HepG2 (cell line): ENCODE results near the gene CDC42SE2. TPM values are rescaled to one million over a fixed set of nuclear protein-coding genes. Genes with fewer than 3 reads are reported as not detected.

Source experiments
- ATAC-seq: fragments of 200-7000 bp; cut with Tn5 transposase; 3 replicates; pipeline ENCODE4 v1.9.1; 2020; ENCODE audit warnings: mild to moderate bottlenecking, moderate library complexity
- BruUV-seq: library from RNA; stranded (reverse); fragments of 400-500 nt; replicated peaks from 2 replicates; lab custom pipeline; 2021; lab: Mats Ljungman, UMichigan
- CTCF ChIA-PET: fragments of 300-600 bp; formaldehyde crosslinking; extraction: SDS; loops from one replicate; lab custom pipeline; 2021; ENCODE audit warnings: low total read pairs, inconsistent platforms, low intra/inter-chr PET ratio; lab: Yijun Ruan, JAX
- POLR2A ChIA-PET: fragments of 350-600 bp; sonication (Branson Sonifier 250); formaldehyde crosslinking; loops from one replicate; lab custom pipeline; 2020; ENCODE audit warnings: antibody characterized with exemption, inconsistent platforms; lab: Yijun Ruan, JAX
- DNase-seq: peaks from one replicate; pipeline ENCODE4 v3.0.0-alpha.2; 2015; ENCODE audit warnings: low spot score
- FAIRE-seq: peaks from 3 replicates; lab custom pipeline; 2011; peaks lifted over from hg19 to GRCh38; lab: Jason Lieb, UNC
- H2AFZ ChIP-seq: one replicate; pipeline ENCODE4 v1.6.1; 2011; ENCODE audit warnings: low read length, inconsistent platforms
- H3K27ac ChIP-seq: fragments of 300-600 bp; 3 replicates; pipeline ENCODE4 v1.8.0; 2011; ENCODE audit warnings: mixed run types, mild to moderate bottlenecking, mixed read lengths, low read length, inconsistent platforms; ENCODE audit not compliant: insufficient read depth; ENCODE audit errors: extremely low read length
- H3K27me3 ChIP-seq, 2 experiments: fragments of 200-600 bp in 1 of 2; 2 replicates in 1 of 2; 3 replicates in 1 of 2; pipeline versions ENCODE4 v1.6.0 to v1.8.0; 2011; ENCODE audit warnings: low read length in 2 of 2, mild to moderate bottlenecking in 2 of 2, moderate library complexity in 2 of 2, inconsistent platforms in 1 of 2; ENCODE audit not compliant: insufficient read depth in 2 of 2, control insufficient read depth in 1 of 2
- H3K36me3 ChIP-seq, 2 experiments: fragments of 200-600 bp in 1 of 2; replicated peaks in 1 of 2; 2 replicates in 1 of 2; 3 replicates in 1 of 2; pipeline versions ENCODE4 v1.5.1 to v1.8.0; 2011; ENCODE audit warnings: low read length in 2 of 2, inconsistent platforms in 1 of 2; ENCODE audit not compliant: insufficient read depth in 2 of 2, control insufficient read depth in 1 of 2
- H3K4me1 ChIP-seq: 2 replicates; pipeline ENCODE4 v1.5.1; 2012; ENCODE audit warnings: low read length, inconsistent platforms; ENCODE audit not compliant: insufficient read depth
- H3K4me2 ChIP-seq: 2 replicates; pipeline ENCODE4 v1.6.0; 2011; ENCODE audit warnings: low read depth, low read length, inconsistent platforms
- H3K4me3 ChIP-seq, 3 experiments: fragments of 200-600 bp in 1 of 3; sonication (generic), shearing (Covaris generic) in 1 of 3; replicated peaks in 1 of 3; 2 replicates each; pipeline ENCODE4 v1.5.1; 2011 to 2016; ENCODE audit warnings: low read length in 3 of 3, inconsistent platforms in 2 of 3, low read depth in 2 of 3, mild to moderate bottlenecking in 2 of 3, control low read depth in 1 of 3, mixed read lengths in 1 of 3; ENCODE audit not compliant: insufficient read depth in 1 of 3
- H3K79me2 ChIP-seq: one replicate; pipeline ENCODE4 v1.6.1; 2011; ENCODE audit warnings: low read length, inconsistent platforms; ENCODE audit not compliant: insufficient read depth
- H3K9ac ChIP-seq: 2 replicates; pipeline ENCODE4 v1.6.0; 2011; ENCODE audit warnings: mild to moderate bottlenecking, low read depth, low read length, inconsistent platforms; ENCODE audit not compliant: insufficient read depth
- H3K9me3 ChIP-seq: 2 replicates; pipeline ENCODE4 v1.5.1; 2012; ENCODE audit warnings: mild to moderate bottlenecking, low read length
- H4K20me1 ChIP-seq: 2 replicates; pipeline ENCODE4 v1.6.0; 2011; ENCODE audit warnings: inconsistent platforms, mild to moderate bottlenecking, low read length, moderate library complexity; ENCODE audit not compliant: insufficient read depth
- AGO1 ChIP-seq: fragments of 200-400 bp; formaldehyde crosslinking; IDR thresholded peaks from 2 replicates; pipeline ENCODE4 v1.6.1; 2017; ENCODE audit warnings: mild to moderate bottlenecking, low read depth, low read length, moderate library complexity; ENCODE audit not compliant: poor library complexity, severe bottlenecking
- HNRNPK ChIP-seq: fragments of 200-400 bp; formaldehyde crosslinking; IDR thresholded peaks from 2 replicates; pipeline ENCODE4 v1.6.1; 2018; ENCODE audit warnings: low read length, low read depth, moderate library complexity, mild to moderate bottlenecking; ENCODE audit not compliant: poor library complexity, severe bottlenecking
- KAT2B ChIP-seq: fragments of 150-350 bp; IDR thresholded peaks from 2 replicates; pipeline ENCODE4 v1.6.1; 2014; ENCODE audit warnings: low read depth, low read length, borderline replicate concordance
- KDM4B ChIP-seq: sonication (generic); formaldehyde crosslinking; IDR thresholded peaks from 2 replicates; pipeline ENCODE4 v1.4.0; 2020; ENCODE audit warnings: missing genetic modification reagents
- MAFF ChIP-seq: IDR thresholded peaks from 2 replicates; pipeline ENCODE4 v1.6.1; 2011; ENCODE audit warnings: low read depth, low read length, improper control_type of control experiment
- MAZ ChIP-seq, 2 experiments: sonication (generic) in 1 of 2; formaldehyde crosslinking in 1 of 2; IDR thresholded peaks; 2 replicates each; pipeline versions ENCODE4 v1.5.0 to v1.6.1; 2012 to 2020; ENCODE audit warnings: low read depth in 2 of 2, mild to moderate bottlenecking in 2 of 2, borderline replicate concordance in 1 of 2, improper control_type of control experiment in 1 of 2, low read length in 1 of 2, missing genetic modification reagents in 1 of 2, moderate library complexity in 1 of 2
- MEIS2 ChIP-seq: sonication (generic); formaldehyde crosslinking; IDR thresholded peaks from 2 replicates; pipeline ENCODE4 v1.9.0; 2021; ENCODE audit warnings: mild to moderate bottlenecking, missing genetic modification reagents
- NFE2 ChIP-seq: sonication (generic); formaldehyde crosslinking; IDR thresholded peaks from 2 replicates; pipeline ENCODE4 v1.4.0; 2020; ENCODE audit warnings: missing genetic modification reagents
- RFXAP ChIP-seq: sonication (generic); formaldehyde crosslinking; IDR thresholded peaks from 2 replicates; pipeline ENCODE4 v1.4.0; 2020; ENCODE audit warnings: missing genetic modification reagents, borderline replicate concordance
- ZNF367 ChIP-seq: sonication (generic); formaldehyde crosslinking; IDR thresholded peaks from 2 replicates; pipeline ENCODE4 v1.4.0; 2020; ENCODE audit warnings: missing genetic modification reagents, borderline replicate concordance
- ZSCAN21 ChIP-seq: sonication (generic); formaldehyde crosslinking; IDR thresholded peaks from 2 replicates; pipeline ENCODE4 v1.8.0; 2022; ENCODE audit warnings: mild to moderate bottlenecking, missing genetic modification reagents, moderate library complexity, borderline replicate concordance
- ZSCAN29 ChIP-seq: sonication (generic); formaldehyde crosslinking; conservative IDR thresholded peaks from 2 replicates; pipeline ENCODE4 v1.4.0; 2020; ENCODE audit warnings: mild to moderate bottlenecking, missing genetic modification reagents
- WGBS: methylation state at CpG from one replicate; pipeline ENCODE4 v1.1.6; 2017; ENCODE audit warnings: low lambda C conversion rate; 5-methylcytosine and 5-hydroxymethylcytosine counted together
- in situ Hi-C: cut with HindIII; loops from 2 replicates; pipeline ENCODE4 v1.10.0; 2017; ENCODE audit warnings: low pct_unique_long_range_greater_than_20kb; ENCODE audit not compliant: extremely low pct_ligation_motif_present
- intact Hi-C: fragments of 100-400 bp; cut with micrococcal nuclease; formaldehyde crosslinking; loops from one replicate; pipeline ENCODE4 v1.10.0; 2022; ENCODE audit not compliant: unreplicated experiment
- polyA plus RNA-seq, 8 experiments: library from polyadenylated mRNA; depleted of rRNA in 3 of 8; stranded (reverse) in 7 of 8; unstranded in 1 of 8; fragments of >200 nt; fragmentation: Illumina TruSeq in 4 of 8; extraction: Trizol in 4 of 8; gene quantifications; 2 replicates each; pipeline versions ENCODE4 v1.2.1 to v1.2.3, GENCODE V29; 2011 to 2016; ENCODE audit warnings: low read depth in 4 of 8, missing spikeins in 1 of 8, mixed read lengths in 1 of 8; ENCODE audit not compliant: insufficient read depth in 1 of 8
- total RNA-seq, 5 experiments: library from RNA; depleted of rRNA; stranded (reverse); fragments of >200 nt; fragmentation: Illumina TruSeq; extraction: Trizol; gene quantifications; 2 replicates each; pipeline ENCODE4 v1.2.3, GENCODE V29; 2016; ENCODE audit warnings: low read depth in 1 of 5
- TF ChIP-seq, protein P1 (sequence below): sonication (generic); formaldehyde crosslinking; IDR thresholded peaks from 2 replicates; pipeline ENCODE4 v1.5.0; 2020; ENCODE audit warnings: missing genetic modification reagents
- TF ChIP-seq, protein P2 (sequence below): sonication (generic); formaldehyde crosslinking; IDR thresholded peaks from 2 replicates; pipeline ENCODE4 v1.4.0; 2020; ENCODE audit warnings: missing genetic modification reagents, mild to moderate bottlenecking, borderline replicate concordance

Gene CDC42SE2
- total and polyA plus RNA-seq, 2 of the 13 experiments (the other 11 are each of a cell fraction or from before 2014, with no cell fraction given) = 19.6 to 25.0 TPM

DNA sequence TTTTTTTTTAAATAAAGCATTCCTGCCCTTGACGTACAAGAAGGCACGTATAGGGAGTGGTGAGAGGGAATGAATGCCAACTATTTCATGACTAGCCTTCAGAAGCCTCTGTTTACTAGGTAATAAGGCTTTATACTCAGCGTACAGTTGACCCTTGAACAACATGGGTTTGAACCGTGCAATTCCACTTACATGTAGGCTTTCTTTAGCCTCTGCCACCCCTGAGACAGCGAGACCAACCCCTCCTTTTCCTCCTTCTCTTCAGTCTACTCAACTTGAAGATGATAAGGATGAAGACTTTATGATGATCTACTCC is 22.5 kb downstream of the CDC42SE2 start (continued):
- TF ChIP-seq ZNF367 (CRISPR knock-in tag) (no peak), KDM4B (CRISPR knock-in tag) (no peak), NFE2 (CRISPR knock-in tag) (no peak), MEIS2 (no peak)
- TF ChIP-seq, protein P1, sequence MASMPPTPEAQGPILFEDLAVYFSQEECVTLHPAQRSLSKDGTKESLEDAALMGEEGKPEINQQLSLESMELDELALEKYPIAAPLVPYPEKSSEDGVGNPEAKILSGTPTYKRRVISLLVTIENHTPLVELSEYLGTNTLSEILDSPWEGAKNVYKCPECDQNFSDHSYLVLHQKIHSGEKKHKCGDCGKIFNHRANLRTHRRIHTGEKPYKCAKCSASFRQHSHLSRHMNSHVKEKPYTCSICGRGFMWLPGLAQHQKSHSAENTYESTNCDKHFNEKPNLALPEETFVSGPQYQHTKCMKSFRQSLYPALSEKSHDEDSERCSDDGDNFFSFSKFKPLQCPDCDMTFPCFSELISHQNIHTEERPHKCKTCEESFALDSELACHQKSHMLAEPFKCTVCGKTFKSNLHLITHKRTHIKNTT (CRISPR knock-in tag) = no peak

DNA sequence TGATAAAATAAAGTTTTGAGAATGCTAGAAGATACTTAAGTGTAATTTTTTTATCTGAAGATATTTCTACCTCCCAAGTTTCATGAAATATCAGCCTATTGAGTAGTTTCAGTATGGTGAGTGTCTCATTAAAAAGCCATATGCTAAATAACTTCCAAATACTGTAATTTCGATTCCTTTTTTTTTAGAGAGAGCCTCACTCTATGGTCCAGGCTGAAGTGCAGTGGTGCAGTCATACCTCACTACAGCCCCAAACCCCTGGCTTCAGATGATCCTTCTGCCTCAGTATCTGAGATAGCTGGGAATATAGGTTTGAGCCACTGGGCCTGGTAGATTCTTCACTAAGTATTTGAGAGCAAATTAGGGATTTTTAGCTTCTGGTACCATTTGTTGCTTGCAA is 24.5 kb downstream of the CDC42SE2 start:
- POLR2A ChIA-PET = no interaction called here
- no peak for TF ChIP-seq RFXAP (CRISPR knock-in tag)
- TF ChIP-seq, protein P2, sequence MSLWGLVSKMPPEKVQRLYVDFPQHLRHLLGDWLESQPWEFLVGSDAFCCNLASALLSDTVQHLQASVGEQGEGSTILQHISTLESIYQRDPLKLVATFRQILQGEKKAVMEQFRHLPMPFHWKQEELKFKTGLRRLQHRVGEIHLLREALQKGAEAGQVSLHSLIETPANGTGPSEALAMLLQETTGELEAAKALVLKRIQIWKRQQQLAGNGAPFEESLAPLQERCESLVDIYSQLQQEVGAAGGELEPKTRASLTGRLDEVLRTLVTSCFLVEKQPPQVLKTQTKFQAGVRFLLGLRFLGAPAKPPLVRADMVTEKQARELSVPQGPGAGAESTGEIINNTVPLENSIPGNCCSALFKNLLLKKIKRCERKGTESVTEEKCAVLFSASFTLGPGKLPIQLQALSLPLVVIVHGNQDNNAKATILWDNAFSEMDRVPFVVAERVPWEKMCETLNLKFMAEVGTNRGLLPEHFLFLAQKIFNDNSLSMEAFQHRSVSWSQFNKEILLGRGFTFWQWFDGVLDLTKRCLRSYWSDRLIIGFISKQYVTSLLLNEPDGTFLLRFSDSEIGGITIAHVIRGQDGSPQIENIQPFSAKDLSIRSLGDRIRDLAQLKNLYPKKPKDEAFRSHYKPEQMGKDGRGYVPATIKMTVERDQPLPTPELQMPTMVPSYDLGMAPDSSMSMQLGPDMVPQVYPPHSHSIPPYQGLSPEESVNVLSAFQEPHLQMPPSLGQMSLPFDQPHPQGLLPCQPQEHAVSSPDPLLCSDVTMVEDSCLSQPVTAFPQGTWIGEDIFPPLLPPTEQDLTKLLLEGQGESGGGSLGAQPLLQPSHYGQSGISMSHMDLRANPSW (CRISPR knock-in tag) = no peak
- TF ChIP-seq ZSCAN29 (CRISPR knock-in tag) = no peak
- TF ChIP-seq HNRNPK = no peak
- TF ChIP-seq ZSCAN21 (CRISPR knock-in tag) = no peak
- no peak for TF ChIP-seq AGO1
- TF ChIP-seq KAT2B = no peak
- TF ChIP-seq MAZ (IDR thresholded peaks at IDR 0.05; ENCODE audit: borderline replicate concordance, low read depth, low read length) = no peak
- no peak for TF ChIP-seq MAZ (CRISPR knock-in tag; IDR thresholded peaks at IDR 0.05; ENCODE audit: low read depth)
- TF ChIP-seq MAFF = no peak

More for the DNA sequence above, 24.5 kb downstream of the CDC42SE2 start:
- no peak for DNase-seq
- Histone ChIP-seq H3K79me2 (peaks cover 57% of the 10 kb centered on the region), H2AFZ (no peak overlapping the region), H3K27me3 (no peaks in the 10 kb centered on the region), H3K4me2 (no peak overlapping the region), H4K20me1 (no peaks in the 10 kb centered on the region; the same call in 1 of the 2 replicates), H3K4me3 (no peak overlapping the region), H3K4me1 (no peaks in the 10 kb centered on the region), H3K9ac (no peak overlapping the region), H3K36me3 (no peaks in the 10 kb centered on the region; a peak in 2 of 5 replicates), H3K27ac (no peak overlapping the region), H3K9me3 (no peaks in the 10 kb centered on the region)
- WGBS = 73% methylated on average over 1 of the region's 1 CpG
- no TSS peak for BruUV-seq
- in situ Hi-C loops = no loop called here
- CTCF ChIA-PET = no interaction called here
- FAIRE-seq = no peak
- intact Hi-C loops = no loop called here
- no peak for ATAC-seq
